ENCODE results near the gene GAK.

Gene GAK

DNA sequence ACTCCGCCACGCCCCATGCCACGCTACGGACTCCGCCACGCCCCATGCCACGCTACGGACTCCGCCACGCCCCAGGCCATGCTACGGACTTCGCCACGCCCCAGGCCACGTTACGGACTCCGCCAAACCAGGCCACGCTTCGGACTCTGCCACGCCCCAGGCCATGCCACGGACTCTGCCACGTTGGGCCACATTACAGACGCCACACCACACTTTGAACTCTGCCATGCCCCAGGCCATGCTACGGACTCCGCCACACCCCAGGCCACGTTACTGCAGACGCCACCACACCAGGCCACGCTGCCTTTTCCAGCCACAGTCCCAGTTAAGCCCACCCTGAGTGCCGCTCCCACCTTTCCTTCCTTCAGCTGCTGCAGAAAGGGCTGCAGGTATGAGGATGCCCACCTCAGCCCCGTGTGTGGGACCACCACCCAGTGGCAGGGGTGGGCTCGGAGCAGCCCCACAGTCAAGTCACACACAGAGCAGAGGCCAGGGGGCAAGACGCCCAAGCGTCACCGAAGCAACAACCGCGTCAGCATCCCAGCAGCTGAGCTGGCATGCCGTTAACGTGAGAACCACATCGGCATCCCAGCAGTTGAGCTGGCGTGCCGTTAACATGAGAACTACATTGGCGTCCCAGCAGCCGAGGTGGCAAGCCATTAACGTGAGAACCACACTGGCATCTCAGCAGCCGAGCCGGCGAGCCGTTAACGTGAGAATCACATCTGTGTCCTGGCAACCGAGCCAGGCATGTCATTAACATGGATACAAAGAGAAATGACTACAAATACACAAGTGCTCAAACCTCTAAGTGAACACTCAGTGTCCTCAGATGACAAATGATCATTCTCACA, 26.4 kb downstream of the GAK start:
- no peak for DNase-seq

DNA sequence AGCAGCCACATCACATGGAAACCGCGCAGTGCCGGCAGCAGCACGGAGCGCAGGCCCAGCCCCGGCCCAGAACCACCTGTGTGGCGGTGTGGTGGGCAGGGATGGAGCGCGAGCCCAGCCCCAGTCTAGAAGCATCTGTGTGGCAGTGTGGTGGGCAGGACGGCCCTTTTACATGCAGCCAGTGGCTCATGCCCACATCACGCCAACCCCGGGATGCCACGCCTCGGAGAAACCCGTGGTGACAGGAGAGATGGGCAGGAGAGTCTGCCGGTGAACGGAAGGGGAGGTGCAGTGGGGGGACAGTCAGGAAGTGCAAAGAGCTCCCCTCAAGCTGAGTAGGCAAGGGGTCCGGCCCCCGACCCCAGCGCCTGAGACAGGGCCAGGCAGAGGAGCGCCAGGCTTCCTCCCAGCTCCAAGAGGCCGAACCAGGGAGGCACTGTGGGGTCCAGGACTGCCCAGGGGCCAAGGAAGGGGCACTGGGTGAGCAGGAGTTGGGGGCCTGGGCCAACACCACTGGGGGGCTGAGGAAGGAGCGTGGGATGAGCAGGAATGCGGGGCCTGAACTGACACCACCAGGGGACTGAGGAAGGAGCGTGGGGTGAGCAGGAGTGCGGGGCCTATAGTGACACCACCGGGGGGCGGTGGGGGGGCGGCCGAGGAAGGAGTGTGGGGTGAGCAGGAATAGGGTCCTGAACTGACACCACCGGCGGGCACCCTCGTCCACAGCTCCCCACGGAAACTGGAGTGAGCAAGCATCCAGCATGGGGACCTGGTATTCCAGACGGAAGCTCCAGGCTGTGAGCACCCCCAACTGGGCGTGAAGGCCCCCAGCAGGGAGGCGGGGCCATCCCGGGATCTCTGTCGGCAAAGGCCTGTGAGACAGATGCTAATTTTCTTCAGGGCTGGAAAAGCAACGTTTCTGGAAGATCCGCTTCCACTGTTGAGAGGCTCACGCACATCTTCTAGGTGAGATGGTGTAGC, 28.8 kb downstream of the GAK start:
- no peak for DNase-seq

DNA sequence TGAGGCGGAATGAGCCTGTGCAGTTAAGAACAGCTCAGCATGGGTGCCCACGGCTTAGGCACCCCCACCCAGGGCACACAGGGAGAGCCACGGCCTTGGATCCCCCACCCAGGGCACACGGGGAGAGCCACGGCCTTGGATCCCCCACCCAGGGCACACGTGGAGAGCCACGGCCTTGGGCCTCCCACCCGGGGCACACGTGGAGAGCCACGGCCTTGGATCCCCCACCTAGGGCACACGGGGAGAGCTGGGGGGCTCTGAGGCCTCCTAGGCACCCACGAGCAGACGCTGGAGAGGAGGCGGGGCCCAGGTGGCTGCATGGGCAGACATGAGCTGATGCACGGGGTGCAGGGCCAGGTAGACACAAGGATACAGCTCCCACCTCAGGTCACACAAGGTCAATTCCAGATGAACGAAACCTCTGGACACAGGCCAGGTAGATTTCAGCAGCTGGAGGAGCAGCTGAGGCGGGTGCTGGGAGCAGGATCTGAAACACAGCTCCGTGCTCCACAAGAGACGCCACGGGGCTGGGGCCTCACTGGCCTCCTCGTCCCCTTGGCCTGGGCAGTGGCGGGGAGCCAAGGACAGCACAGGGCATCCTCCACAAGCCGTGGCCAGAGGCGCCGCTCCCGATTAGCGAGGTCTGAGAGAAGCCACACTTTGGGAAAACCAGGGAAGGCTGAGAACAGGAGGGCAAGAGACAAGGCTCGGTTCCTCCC, 30.8 kb downstream of the GAK start:
- DNase-seq, result no peak

DNA sequence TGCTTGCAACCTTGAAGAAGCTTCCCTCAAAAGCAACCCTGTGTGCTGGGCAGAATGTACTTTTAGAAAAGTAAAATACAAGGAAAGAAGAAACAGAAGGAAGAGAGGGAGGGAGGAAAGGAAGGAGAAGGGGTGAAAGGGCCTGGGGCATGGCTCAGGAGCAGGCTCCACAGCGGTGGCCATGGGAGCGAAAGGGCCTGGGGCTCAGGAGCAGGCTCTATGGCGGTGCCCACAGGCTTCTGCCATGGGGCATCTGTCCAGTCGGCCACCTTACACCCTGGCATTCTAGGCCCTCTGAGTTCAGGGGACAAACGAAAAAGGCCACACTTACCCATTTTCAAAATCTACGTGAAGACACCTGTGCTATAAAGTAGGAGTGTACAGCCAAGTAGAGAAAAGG, 31.4 kb downstream of the GAK start:
- DNase-seq, result no peak

DNA sequence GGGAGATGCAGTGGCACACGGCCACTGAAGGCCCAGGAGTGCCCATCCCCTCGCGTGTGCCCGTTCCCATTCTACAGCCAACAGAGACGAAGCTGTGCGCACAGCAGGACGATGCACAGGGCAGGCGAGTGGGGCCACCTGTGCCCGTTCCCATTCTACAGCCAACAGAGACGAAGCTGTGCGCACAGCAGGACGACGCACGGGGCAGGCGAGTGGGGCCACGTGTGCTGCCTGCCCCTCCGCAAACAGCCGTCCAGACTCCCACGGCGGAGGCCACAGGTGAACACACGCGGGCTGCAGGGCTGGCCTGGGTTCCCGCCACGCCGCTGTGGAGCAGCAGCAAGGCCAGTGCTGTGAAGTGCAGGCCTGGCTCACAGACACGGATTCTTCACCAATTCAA, 32.0 kb downstream of the GAK start:
- no peak for DNase-seq

DNA sequence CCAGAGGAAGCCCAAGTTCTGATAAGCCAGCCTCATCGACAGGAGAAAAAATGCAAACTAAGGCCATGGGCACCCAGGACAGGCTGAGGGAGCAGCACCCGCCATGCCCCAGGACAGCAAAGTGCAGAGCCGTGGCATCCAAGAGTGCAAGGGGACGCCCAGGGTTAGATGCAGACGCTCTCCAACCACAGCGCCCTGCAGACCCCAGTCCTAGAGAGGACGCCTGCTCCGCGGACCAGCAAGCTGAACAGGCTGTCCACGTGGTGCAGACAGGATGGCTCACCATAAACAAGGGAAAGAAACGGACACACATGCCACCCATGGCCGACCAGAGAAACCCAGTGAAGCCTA, 32.6 kb downstream of the GAK start:
- DNase-seq, result no peak

DNA sequence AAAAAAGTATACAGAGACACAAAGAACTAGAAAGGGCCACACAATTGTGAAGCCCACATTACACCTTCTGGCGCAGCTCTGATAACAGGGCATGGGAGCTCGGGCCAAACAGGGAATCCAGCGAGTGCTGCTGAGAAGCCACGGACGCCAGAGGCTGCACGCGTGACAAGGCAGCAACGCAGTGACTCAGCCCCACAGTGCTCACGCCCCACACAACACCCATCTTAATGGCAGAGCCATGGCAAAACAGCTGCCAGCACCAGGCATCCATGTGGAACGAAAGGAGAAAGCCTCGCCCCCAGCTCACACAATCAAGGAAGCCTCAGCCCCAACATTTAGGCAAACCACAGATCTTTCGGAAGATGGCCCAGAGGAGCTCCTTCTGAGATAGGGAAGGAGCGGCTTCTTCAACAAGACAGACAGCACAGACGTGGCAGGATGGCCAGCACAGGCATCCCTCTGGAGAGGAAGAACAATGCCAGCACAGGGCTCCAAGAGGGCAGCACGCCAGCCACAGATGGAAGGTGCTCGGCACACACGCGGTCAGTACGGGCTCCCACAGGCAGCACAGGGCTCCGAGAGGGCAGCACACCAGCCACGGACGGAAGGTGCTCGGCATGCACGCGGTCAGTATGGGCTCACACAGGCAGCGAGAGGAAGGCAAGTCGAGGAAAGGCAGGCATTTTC, 33.1 kb downstream of the GAK start:
- no peak for DNase-seq

DNA sequence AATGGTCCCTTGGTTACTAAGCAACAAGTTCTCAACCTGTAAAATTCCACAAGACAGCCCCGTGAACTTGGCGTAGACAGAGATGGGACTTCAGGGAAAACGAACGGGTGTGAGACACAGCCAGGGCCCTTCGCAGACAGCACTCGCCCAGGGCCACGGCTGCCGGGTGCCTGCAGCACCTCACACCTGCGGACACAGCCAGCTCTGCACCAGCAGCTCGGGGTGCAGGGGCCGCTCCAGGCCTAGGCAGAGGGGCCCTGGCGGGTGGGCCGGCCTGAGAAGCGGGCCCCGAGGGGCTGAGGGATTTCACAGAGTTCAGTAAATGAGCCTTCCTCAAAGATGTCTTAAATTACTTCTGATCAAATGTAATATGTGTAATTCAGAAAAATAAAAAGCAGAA, 34.0 kb downstream of the GAK start:
- no peak for DNase-seq

DNA sequence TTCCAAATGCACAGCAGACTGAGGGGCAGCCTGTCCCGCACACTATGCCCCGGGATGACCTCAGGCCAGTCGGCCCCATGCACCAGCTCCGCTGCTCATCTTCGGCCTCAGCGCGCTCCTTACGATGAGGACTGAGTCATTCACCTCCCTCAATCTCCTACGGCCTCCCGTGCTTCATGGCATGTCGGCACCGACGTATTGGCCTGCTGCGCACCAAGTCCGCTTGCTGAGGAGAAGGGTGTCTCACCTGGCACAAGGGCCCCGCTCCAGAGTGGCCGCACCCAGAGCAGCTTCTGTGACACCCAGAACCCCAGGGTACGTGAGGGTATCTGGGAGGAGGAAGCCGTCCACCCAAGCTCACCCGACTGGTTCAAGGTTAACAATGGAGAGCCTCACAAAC, 35.5 kb downstream of the GAK start:
- no peak for DNase-seq

DNA sequence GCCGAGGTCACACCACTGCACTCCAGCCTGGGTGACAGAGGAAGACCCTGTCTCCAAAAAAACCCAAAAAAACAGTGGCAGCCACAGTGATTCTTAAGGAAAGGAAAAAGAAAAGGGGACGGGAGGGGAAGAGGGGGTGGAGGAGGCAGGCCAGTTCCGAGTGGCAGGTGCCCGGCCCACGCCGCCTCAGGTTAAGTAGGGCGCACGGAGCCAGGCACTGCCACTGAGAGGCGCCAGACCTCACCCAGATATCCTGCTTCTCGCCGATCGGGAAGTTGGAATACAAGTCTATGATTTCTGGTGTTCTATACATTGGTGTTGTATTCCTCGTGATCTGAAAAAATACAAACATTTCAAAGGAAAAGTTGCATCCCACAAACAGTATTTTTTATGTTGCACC, 35.9 kb downstream of the GAK start:
- no peak for DNase-seq

DNA sequence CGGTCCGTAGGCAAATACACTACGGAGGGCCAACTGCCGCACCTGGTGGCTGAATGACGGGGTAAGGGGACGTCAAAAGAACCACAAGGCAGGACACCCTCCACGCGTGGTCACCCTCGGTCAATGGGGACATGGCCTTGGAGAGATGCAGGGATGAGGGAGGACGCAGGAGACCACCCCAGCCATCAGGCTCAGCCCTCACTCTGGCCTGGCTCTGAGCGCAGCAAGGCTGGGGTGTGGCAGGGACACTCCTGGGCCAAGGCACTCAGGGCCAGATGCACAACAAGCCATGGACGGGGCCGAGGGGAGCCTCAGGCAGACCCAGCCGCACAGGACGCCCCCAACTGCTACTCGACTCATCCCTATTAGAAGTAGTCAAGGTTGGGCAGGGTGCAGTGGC, 36.5 kb downstream of the GAK start:
- no peak for DNase-seq

DNA sequence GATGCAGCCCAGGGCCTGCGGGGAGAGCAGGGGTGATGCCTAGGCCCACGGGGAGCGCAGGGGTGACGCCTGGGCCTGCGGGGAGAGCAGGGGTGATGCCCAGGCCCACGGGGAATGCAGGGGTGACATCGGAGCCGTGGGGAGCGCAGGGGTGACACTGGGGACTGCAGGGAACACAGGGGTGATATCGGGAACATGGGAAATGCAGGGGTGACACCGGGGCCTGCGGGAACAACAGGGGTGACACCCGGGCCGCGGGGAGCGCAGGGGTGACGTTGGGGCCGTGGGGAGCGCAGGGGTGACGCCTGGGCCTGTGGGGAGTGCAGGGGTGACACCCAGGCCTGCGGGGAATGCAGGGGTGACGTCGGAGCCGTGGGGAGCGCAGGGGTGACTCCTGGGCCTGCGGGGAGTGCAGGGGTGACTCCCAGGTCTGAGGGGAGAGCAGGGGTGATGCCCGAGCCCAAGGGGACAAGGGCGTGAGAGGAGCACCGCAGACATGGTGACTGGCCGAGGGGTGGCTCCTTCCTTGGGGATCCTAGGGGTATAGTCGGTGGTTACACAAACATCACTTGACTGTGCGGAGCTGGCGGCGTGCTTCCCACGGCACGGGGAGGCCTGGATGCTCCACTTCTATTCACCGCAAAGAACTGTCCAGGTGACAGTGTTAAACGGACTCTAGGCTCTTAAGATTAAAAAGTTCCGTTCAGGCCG, 38.0 kb downstream of the GAK start:
- no peak for DNase-seq

DNA sequence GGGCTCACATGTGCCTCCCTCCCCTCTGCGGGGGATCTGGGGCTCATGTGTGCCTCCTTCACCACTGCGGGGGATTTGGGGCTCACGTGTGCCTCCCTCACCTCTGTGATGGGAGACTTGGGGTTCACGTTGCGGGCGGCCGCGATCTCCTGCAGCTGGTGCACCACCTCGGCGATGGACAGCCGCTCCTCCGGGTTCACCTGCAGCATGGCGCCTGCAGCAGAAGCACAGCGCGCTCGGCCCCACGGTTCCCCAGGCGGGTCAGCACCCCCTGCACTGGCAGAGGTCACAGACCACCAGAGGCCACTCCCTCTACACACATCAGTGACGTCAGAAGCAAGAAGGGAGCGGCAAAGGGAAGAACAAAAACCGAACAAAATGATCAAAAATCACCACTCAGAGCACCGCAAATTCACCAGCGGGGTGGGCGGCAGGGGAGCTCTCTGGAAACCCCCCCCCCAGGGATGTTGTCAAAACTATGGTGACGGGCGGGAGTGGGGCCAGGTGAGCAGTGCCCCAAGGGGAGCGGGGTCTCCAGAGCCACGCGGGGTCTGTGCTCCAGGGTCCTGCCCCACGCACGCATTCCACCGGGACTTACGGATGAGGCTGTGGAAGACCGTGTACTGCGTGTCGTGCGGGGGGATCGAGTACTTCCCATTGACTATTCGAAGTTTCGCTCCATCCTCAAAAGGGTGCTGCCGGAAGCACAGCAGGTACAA, 38.7 kb downstream of the GAK start:
- no peak for DNase-seq

DNA sequence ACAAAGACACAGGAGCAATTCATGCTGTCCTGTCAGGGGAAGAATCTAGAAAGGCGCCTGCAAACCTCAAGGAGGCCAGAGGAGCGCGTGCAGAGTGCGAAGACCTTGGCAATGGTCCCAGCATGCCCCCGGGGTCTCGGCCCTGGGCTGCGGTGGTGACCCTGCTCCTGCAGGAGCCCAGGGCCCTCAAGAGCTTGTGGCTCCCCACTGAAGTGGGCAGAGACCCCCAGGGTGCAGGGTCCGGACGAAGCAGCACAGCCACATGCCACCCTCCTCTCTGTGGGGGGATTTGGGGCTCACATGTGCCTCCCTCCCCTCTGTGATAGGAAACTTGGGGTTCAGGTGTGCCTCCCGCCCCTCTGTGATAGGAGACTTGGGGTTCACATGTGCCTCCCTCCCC, 39.3 kb downstream of the GAK start:
- no peak for DNase-seq

DNA sequence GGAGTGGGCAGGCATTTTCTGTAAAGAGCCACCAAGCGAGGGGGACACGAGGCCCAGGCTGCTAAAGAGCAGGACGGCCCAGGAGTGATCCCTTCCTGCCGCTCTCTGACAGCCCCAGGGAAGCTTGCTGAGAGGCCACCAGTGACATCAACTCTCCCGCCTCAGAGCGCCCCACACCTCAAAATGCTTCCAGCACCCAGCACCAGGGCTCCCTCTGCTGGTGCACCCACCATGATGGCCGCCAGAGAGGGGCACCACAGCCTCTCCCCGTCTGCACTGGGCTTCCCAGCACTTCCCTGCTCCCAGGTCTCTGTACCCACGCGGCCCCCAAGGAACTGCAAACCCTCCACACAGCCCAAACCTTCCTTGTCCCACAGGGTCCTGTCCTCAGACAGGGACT, 40.4 kb downstream of the GAK start:
- peak in 1 of 2 donors; percentile 25 for DNase-seq

DNA sequence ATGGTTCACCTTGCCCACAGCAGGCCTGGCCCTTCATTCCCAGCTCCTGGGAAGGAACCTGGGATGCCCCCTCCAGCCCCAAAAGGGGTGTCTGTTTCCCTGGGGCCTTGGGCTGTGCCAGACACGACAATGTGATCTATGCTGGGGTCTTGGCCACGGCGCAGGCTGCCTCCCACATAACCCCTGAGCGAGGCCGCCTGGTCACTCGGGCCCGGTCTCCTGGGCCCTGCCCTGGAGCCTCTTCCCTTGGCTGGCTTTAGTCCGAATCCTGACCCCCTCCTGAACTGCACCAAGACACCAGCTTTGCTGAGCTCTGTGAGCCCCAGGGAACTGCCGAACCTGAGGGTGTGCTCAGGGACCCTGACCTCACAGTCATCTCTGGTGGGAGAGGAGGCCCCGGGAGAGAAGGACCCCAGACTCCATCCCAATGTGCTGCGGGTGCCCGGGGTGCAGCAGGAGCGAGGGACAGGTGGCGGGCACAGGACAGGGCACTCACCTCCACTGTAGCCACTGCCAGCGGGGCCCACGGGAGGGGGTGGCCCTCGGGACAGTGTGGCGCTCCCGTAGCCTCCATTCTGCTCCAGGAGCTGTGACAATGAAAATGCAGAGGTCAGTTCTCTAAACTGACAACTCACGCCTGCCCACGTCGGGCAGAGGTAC, 42.0 kb downstream of the GAK start:
- no peak for DNase-seq

DNA sequence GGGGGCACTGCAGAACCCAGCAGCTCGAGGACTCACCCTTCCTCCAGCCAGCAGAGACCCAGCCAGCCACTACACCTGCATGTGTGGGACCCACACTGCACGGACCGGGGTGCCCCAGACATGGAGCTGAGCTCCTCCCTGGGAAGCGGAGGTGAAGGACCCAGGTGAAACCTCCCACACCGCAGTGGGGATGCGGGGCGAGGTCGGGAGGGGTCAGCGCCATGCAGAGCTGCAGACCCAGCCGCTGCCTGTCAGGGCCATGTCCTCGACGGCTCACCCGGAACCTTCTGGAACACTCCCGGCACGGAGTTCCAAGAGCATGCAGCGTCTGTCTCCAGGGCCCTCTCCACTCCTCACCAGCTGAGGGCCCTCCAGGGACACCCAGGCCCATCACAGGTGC, 42.6 kb downstream of the GAK start:
- DNase-seq, result no peak

DNA sequence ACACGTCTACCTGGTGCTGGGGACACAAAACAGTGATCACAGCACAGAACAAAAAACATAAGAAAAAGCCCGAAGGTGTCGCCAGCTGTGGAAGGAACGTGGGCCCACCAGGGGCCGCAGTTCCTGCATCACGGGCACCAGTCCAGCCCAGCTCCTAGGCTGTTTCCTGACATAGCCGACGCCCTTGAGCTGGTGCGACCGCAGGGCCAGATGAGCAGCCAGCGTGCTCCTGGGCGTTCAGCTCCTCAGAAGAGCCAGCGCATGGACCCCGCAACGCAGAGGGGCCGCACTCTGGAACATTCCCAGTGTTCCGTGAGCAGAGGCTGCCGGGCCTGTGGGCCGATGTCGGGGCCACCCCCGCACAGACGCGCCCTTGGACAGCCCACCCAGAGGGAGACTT, 44.1 kb downstream of the GAK start:
- DNase-seq, result no peak

DNA sequence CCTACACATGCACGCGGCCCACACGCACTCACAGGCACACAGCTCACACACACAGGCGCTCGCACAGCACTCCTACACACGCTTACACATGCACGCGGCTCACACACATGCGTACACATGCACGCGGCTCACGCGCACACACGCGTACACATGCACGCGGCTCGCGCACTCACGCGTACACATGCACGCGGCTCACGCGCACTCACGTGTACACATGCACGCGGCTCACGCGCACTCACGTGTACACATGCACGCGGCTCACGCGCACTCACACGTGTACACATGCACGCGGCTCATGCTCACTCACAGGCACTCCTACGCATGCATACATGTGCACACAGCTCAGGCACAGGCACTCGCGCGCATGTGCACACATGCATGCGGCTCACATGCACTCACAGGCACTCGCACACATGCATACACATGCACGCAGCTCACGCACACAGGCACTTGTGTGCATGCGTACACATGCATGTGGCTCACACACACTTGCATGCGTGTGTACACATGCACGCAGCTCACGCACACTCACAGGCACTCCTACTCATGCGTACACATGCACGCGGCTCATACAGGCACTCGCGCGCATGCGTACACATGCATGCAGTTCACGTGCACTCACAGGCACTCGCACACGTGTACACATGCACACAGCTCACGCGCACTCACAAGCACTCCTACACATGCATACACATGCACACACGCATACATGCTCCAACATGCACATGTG, 44.9 kb downstream of the GAK start:
- no peak for DNase-seq

DNA sequence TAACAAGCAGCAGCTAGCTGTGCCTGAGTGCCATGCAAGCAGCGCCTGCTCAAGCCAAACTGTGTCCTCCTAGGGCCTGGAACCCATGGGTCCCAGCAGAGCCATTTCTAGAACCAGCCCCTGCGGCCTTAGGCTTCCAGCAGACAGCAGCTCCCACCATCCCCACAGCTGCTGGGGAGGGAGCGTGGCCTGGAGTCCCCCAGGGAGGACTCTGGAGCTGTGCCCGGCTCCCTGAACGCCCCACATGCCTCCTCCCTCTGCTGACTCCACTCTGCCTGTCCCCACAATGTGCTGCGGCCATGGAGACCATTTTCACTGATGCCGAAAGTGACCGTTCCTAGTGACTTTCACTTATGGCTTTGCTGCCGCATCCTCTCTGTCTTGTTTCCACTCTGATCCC, 45.9 kb downstream of the GAK start:
- no peak for DNase-seq

Data from stimulated activated CD4-positive, alpha-beta T cell treated with anti-CD3 and anti-CD28 coated beads, Interleukin-2, amount 100 ng/mL, for 48 hours (primary cell).